Thoracic aorta (tissue), 2 donors: Measurements from ENCODE around the gene TBC1D2. TPM values are rescaled to one million over a fixed set of nuclear protein-coding genes. Genes with fewer than 3 reads are reported as not detected.
A peak's percentile ranks its signal among the peaks of the same experiment; 100 is the strongest.

Source experiments
- ATAC-seq: fragments of 150-250 bp; one replicate; pipeline ENCODE4 v1.8.0; 2017; ENCODE audit warnings: low read depth; ENCODE audit not compliant: insufficient number of reproducible peaks, low FRiP score
- DNase-seq: peaks from one replicate; pipeline ENCODE4 v3.0.0-alpha.2; 2020; ENCODE audit warnings: low spot score
- H3K27ac ChIP-seq, 2 donors: fragments of 200-600 bp; sonication (generic); 1 replicate in 1 of 2; 2 replicates in 1 of 2; pipeline ENCODE4 v1.5.1; 2016; ENCODE audit warnings: mild to moderate bottlenecking in 2 of 2, moderate library complexity in 2 of 2
- H3K27me3 ChIP-seq: fragments of 200-600 bp; sonication (generic); replicated peaks from 2 replicates; pipeline ENCODE4 v1.6.0; 2016; ENCODE audit warnings: mild to moderate bottlenecking; ENCODE audit not compliant: insufficient read depth
- H3K36me3 ChIP-seq: fragments of 200-600 bp; sonication (generic); one replicate; pipeline ENCODE4 v1.5.1; 2016
- H3K4me1 ChIP-seq, 2 donors: fragments of 200-600 bp; sonication (generic); 1 replicate in 1 of 2; 2 replicates in 1 of 2; pipeline versions ENCODE4 v1.5.1 to v1.6.0; 2016; ENCODE audit warnings: low read depth in 2 of 2, mild to moderate bottlenecking in 1 of 2; ENCODE audit not compliant: control insufficient read depth in 1 of 2
- H3K4me3 ChIP-seq: fragments of 200-600 bp; sonication (generic); 2 replicates; pipeline ENCODE4 v1.5.1; 2016; ENCODE audit warnings: mild to moderate bottlenecking
- H3K9me3 ChIP-seq: fragments of 200-600 bp; sonication (generic); 2 replicates; pipeline ENCODE4 v1.5.1; 2016
- total RNA-seq, 2 donors: library from RNA; depleted of rRNA; stranded (reverse); fragments of >200 nt; gene quantifications; one replicate each; pipeline versions ENCODE4 v1.1.0 to v1.2.3, GENCODE V29; 2016
- TF ChIP-seq, protein P1 (sequence below): fragments of 200-600 bp; sonication (generic); IDR thresholded peaks from one replicate; pipeline ENCODE4 v1.5.1; 2019; ENCODE audit warnings: antibody characterized with exemption

TBC1D2 gene, protein sequence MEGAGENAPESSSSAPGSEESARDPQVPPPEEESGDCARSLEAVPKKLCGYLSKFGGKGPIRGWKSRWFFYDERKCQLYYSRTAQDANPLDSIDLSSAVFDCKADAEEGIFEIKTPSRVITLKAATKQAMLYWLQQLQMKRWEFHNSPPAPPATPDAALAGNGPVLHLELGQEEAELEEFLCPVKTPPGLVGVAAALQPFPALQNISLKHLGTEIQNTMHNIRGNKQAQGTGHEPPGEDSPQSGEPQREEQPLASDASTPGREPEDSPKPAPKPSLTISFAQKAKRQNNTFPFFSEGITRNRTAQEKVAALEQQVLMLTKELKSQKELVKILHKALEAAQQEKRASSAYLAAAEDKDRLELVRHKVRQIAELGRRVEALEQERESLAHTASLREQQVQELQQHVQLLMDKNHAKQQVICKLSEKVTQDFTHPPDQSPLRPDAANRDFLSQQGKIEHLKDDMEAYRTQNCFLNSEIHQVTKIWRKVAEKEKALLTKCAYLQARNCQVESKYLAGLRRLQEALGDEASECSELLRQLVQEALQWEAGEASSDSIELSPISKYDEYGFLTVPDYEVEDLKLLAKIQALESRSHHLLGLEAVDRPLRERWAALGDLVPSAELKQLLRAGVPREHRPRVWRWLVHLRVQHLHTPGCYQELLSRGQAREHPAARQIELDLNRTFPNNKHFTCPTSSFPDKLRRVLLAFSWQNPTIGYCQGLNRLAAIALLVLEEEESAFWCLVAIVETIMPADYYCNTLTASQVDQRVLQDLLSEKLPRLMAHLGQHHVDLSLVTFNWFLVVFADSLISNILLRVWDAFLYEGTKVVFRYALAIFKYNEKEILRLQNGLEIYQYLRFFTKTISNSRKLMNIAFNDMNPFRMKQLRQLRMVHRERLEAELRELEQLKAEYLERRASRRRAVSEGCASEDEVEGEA
- total RNA-seq: 10 to 100 TPM; 22.3 to 23.7 TPM

DNA sequence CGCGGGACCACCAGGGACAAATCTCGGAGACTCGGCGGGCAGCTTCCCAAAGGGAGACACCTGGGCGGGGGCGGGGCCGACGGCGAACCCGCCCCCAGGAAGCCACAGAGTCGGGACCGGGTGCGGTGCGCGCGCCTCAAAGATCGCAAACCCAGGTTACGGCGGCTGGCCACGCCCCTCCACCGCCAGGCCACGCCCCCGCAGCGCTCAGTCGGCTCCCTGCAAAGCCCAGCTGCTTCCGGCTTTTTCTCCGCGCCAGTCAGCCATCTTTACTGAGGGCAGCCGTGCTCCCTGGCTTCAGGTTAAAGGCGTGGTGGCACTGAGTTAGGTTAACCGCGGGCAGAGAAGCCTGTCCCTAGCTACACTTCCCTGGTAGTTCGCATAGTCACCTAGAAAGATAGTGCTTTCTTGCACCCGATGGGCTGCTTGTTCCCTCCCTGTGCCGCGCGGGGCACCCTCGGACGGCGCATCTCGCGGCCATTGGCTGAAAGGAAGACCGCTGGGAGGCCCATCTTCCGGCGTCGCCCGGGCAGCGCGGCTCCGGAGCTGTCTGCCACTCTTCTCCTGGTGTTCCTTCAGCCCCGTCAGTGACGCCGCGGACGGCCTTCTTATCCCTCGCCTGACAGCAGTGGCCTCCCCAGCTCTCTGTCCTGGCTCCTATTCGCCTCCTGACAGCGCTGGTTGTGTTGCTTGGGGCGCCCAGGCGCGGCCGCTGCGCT is at the start of gene TBC1D2:
Gene TBC1D2 (minus strand): TSS at position 72 of the 719 bp plus-strand sequence. CDS start 108 bp downstream, outside the sequence.
- Histone ChIP-seq H3K4me3 (peak within 1 kb of the TSS; percentile 86), H3K27me3 (no peaks in the 10 kb centered on the region), H3K36me3 (no peaks in the 10 kb centered on the region), H3K4me1 (peaks cover 4 to 26% of the 10 kb centered on the region in 2 donors), H3K9me3 (no peaks in the 10 kb centered on the region), H3K27ac (peak within 1 kb of the TSS; percentile 92 to 95)
- peak; percentile 79 for DNase-seq
- TF ChIP-seq, protein P1, sequence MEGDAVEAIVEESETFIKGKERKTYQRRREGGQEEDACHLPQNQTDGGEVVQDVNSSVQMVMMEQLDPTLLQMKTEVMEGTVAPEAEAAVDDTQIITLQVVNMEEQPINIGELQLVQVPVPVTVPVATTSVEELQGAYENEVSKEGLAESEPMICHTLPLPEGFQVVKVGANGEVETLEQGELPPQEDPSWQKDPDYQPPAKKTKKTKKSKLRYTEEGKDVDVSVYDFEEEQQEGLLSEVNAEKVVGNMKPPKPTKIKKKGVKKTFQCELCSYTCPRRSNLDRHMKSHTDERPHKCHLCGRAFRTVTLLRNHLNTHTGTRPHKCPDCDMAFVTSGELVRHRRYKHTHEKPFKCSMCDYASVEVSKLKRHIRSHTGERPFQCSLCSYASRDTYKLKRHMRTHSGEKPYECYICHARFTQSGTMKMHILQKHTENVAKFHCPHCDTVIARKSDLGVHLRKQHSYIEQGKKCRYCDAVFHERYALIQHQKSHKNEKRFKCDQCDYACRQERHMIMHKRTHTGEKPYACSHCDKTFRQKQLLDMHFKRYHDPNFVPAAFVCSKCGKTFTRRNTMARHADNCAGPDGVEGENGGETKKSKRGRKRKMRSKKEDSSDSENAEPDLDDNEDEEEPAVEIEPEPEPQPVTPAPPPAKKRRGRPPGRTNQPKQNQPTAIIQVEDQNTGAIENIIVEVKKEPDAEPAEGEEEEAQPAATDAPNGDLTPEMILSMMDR: no peak
- peak; percentile 99 for ATAC-seq

DNA sequence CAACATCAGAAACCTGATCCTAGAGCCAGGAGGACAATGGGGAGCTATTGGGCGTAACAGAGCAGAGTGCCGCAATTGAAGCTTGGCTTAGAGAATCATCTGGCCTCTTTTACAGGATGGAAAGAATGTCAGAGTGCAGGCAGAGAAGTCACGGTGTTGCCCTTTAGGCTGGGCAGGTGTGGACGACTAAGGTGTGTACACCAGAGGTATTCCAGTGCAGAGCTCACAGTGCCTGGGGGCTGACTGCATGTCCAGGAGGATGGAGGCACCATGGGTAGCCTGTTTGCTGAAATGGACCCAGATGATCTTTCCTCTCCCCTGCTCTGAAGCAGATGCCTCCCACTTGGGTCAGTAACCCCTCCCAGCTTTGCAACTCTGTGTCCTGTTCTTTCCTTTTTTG is 48.9 kb upstream of the TBC1D2 start:
- no peak overlapping the region for H3K4me3 ChIP-seq
- TF ChIP-seq, protein P1: no peak
- peaks cover 0 to 7% of the 10 kb centered on the region in 2 donors for H3K4me1 ChIP-seq
- no peak for DNase-seq
- no peaks in the 10 kb centered on the region for H3K27me3 ChIP-seq
- no peaks in the 10 kb centered on the region for H3K36me3 ChIP-seq
- H3K27ac ChIP-seq: no peak overlapping the region
- no peak for ATAC-seq
- no peaks in the 10 kb centered on the region for H3K9me3 ChIP-seq

DNA sequence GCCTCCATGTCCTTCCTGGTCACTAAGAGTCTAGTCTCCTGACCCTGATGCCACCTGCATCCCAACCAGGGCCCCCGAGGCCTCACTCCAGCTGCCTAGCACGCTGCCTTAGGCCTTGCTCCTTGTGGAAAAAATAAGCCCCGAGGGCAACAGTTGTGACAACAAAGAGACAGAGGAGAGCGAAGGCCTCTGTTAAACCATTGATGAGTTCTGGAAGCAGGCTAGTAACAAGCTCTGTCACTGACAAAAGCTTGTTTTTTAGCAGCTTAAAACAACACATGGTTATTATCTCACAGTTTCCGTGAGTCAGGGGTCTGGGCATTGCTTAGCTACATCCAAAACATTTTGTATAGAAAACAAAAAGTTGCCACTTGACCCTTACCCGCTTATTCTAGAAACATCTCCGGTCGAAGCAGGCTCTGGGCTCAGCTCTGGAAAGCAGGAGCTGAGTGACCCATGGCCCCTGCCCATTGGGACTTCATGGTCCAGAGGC is 48.2 kb upstream of the TBC1D2 start:
- no peaks in the 10 kb centered on the region for H3K36me3 ChIP-seq
- no peaks in the 10 kb centered on the region for H3K27me3 ChIP-seq
- H3K4me1 ChIP-seq: peaks cover 0 to 7% of the 10 kb centered on the region in 2 donors
- no peaks in the 10 kb centered on the region for H3K9me3 ChIP-seq
- no peak for DNase-seq
- TF ChIP-seq, protein P1: no peak
- no peak for ATAC-seq
- no peak overlapping the region for H3K27ac ChIP-seq
- no peak overlapping the region for H3K4me3 ChIP-seq

DNA sequence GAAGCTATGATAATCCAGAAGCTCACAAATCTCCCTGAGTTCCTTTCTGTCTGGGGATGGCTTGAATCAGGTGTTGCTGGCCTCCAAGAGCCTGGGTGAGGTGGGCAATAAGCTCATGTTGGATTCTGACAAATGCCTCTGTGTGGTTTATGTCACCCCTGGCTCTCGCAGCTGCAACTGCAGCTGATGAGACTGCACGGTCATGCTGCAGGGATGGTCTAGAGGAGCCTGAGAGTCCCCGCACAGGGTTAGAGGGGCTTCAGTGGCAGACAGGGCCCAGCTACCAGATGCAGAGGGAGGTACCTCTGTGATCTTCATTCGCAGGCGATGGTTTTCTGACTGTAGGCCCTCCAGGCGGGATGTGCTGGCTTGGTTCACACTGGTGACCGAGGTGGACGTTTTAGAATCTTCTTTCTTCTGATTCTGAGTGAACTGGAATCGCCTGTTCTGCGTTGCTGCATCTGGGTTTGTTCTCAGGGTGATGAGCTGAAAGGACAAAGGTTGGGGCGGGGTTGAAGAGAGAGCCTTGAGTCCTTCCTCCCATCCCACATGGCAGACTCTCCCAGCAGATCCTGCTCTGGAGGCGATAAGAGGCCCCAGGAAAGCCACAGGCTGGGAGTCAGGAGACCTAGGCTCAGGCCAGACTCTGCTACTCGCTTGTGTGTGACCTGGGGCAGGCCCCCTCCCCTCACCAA is 47.6 kb upstream of the TBC1D2 start:
- H3K9me3 ChIP-seq: no peaks in the 10 kb centered on the region
- no peaks in the 10 kb centered on the region for H3K27me3 ChIP-seq
- H3K4me1 ChIP-seq: peaks cover 0 to 7% of the 10 kb centered on the region in 2 donors
- ATAC-seq (no peak), DNase-seq (no peak)
- H3K36me3 ChIP-seq: no peaks in the 10 kb centered on the region
- TF ChIP-seq, protein P1: no peak
- no peak overlapping the region for H3K27ac ChIP-seq
- no peak overlapping the region for H3K4me3 ChIP-seq
